ENCODE data around the gene MRGPRF. TPM values are rescaled to one million over a fixed set of nuclear protein-coding genes. Genes with fewer than 3 reads are reported as not detected.

MRGPRF gene
- total and polyA plus RNA-seq, 2 donors from 2014 or later, result 9.3 to 19.0 TPM

GRCh38 chr11:68979931-68980775 is 32.9 kb downstream of the MRGPRF start:
- Histone ChIP-seq H3K27ac (ENCODE audit: low read depth in 2 of 2, low read length in 2 of 2) (no peak overlapping the region), H3K36me3 (ENCODE audit: control insufficient read depth in 2 of 3, insufficient read depth in 3 of 3, low read length in 3 of 3) (no peaks in the 10 kb centered on the region), H3K9me3 (ENCODE audit: control insufficient read depth in 2 of 3, insufficient read depth in 1 of 3, low read length in 3 of 3) (peaks cover 0 to 7% (median 0%) of the 10 kb centered on the region in 3 donors), H3K9ac (ENCODE audit: low read length in 3 of 3) (no peak overlapping the region), H3K27me3 (ENCODE audit: control insufficient read depth, insufficient read depth, low read length) (no peaks in the 10 kb centered on the region), H3K4me3 (ENCODE audit: low read length in 3 of 3) (no peak overlapping the region), H3K4me1 (ENCODE audit: control insufficient read depth in 2 of 3, insufficient read depth in 2 of 3, low read depth in 1 of 3, low read length in 3 of 3) (no peaks in the 10 kb centered on the region)
- TF ChIP-seq CTCF (IDR thresholded peaks at IDR 0.05; ENCODE audit: borderline replicate concordance, extremely low read depth, insufficient read depth), result no peak
- DNase-seq (peak in 1 of 5 donors; percentile 64), FAIRE-seq (no peak)
- intact Hi-C loops (cut with DNase I), result no loop called here

- Histone ChIP-seq H3K4me1 (ENCODE audit: control insufficient read depth in 2 of 3, insufficient read depth in 2 of 3, low read depth in 1 of 3, low read length in 3 of 3) (no peaks in the 10 kb centered on the region), H3K9ac (ENCODE audit: low read length in 3 of 3) (no peak overlapping the region), H3K27me3 (ENCODE audit: control insufficient read depth, insufficient read depth, low read length) (no peaks in the 10 kb centered on the region), H3K9me3 (ENCODE audit: control insufficient read depth in 2 of 3, insufficient read depth in 1 of 3, low read length in 3 of 3) (peaks cover 0 to 7% (median 0%) of the 10 kb centered on the region in 3 donors), H3K4me3 (ENCODE audit: low read length in 3 of 3) (no peak overlapping the region), H3K36me3 (ENCODE audit: control insufficient read depth in 2 of 3, insufficient read depth in 3 of 3, low read length in 3 of 3) (no peaks in the 10 kb centered on the region), H3K27ac (ENCODE audit: low read depth in 2 of 2, low read length in 2 of 2) (no peak overlapping the region)
- no peak for TF ChIP-seq CTCF (IDR thresholded peaks at IDR 0.05; ENCODE audit: borderline replicate concordance, extremely low read depth, insufficient read depth)
- DNase-seq (peak in 2 of 5 donors; percentile 49 to 64), FAIRE-seq (no peak)
- intact Hi-C loops (cut with DNase I), result no loop called here
Measured at GRCh38 chr11:68978931-68979594, 34.0 kb downstream of the MRGPRF start.

DNA sequence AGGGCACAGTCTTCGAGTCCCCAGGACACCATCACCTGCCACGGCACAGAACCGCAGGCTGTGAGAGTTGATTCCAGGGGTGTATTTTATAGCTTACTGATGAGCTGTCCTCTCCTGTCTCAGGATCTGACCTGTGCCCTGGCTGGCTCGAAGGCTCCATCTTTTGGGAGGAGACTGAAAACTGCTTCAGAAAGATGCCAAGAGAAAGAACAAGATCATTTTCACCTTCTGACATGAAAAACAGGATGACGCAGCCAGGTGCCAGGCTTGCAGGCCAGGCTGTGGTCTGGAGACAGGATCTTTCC is 34.5 kb downstream of the MRGPRF start:
- no peaks in the 10 kb centered on the region for H3K4me1 ChIP-seq (ENCODE audit: control insufficient read depth in 2 of 3, insufficient read depth in 2 of 3, low read depth in 1 of 3, low read length in 3 of 3)
- DNase-seq, result no peak
- TF ChIP-seq CTCF (IDR thresholded peaks at IDR 0.05; ENCODE audit: borderline replicate concordance, extremely low read depth, insufficient read depth), result no peak
- FAIRE-seq, result no peak
- H3K27ac ChIP-seq (ENCODE audit: low read depth in 2 of 2, low read length in 2 of 2), result no peak overlapping the region
- intact Hi-C loops (cut with DNase I), result no loop called here
- no peaks in the 10 kb centered on the region for H3K36me3 ChIP-seq (ENCODE audit: control insufficient read depth in 2 of 3, insufficient read depth in 3 of 3, low read length in 3 of 3)
- no peak overlapping the region for H3K4me3 ChIP-seq (ENCODE audit: low read length in 3 of 3)
- no peaks in the 10 kb centered on the region for H3K27me3 ChIP-seq (ENCODE audit: control insufficient read depth, insufficient read depth, low read length)
- no peak overlapping the region for H3K9ac ChIP-seq (ENCODE audit: low read length in 3 of 3)
- peaks cover 0 to 7% (median 0%) of the 10 kb centered on the region in 3 donors for H3K9me3 ChIP-seq (ENCODE audit: control insufficient read depth in 2 of 3, insufficient read depth in 1 of 3, low read length in 3 of 3)

All from kidney (tissue), 14 donors.